NCI-H510A treated with DMSO at 0.1 percent for 48 hours (cell line): ENCODE measurements around the gene HVCN1.
"Not testable (repeated sequence)": the region's sequence is repeated elsewhere in the genome, so short reads cannot be mapped to it uniquely, and the experiment has no call there.

Experiments
- DNase-seq: peaks from one replicate; lab custom pipeline; 2025; lab: John Stamatoyannopoulos, UW

HVCN1 gene

GRCh38 chr12:110661337-110661972 lies 27.5 kb downstream of the HVCN1 start:
- no peak for DNase-seq

- DNase-seq: no peak
Observed at GRCh38 chr12:110658878-110659277, 30.0 kb downstream of the HVCN1 start.

- no peak for DNase-seq
Observed at GRCh38 chr12:110658242-110658641, 30.7 kb downstream of the HVCN1 start.

- no peak for DNase-seq
Observed at GRCh38 chr12:110657747-110658146, 31.2 kb downstream of the HVCN1 start.

- no peak for DNase-seq
Observed at GRCh38 chr12:110656071-110656655, 32.8 kb downstream of the HVCN1 start.

- DNase-seq: not testable (repeated sequence)
Observed at GRCh38 chr12:110654238-110654637, 34.7 kb downstream of the HVCN1 start.

GRCh38 chr12:110649341-110649847 lies 39.5 kb downstream of the HVCN1 start:
- no peak for DNase-seq

- no peak for DNase-seq
Observed at GRCh38 chr12:110647631-110648040, 41.3 kb downstream of the HVCN1 start.

- no peak for DNase-seq
Observed at GRCh38 chr12:110641521-110641920, 47.4 kb downstream of the HVCN1 start.

GRCh38 chr12:110640275-110641025 lies 48.5 kb downstream of the HVCN1 start:
- DNase-seq: no peak

- no peak for DNase-seq
Observed at GRCh38 chr12:110639336-110640141, 49.4 kb downstream of the HVCN1 start.

GRCh38 chr12:110638796-110639195 lies 50.1 kb downstream of the HVCN1 start:
- DNase-seq: no peak

- DNase-seq: no peak
Observed at GRCh38 chr12:110637869-110638441, 51.0 kb downstream of the HVCN1 start.

- no peak for DNase-seq
Observed at GRCh38 chr12:110636516-110636915, 52.4 kb downstream of the HVCN1 start.

GRCh38 chr12:110635055-110635454 lies 53.9 kb downstream of the HVCN1 start:
- DNase-seq: no peak

- no peak for DNase-seq
Observed at GRCh38 chr12:110627500-110628195, 61.3 kb downstream of the HVCN1 start.

- DNase-seq: no peak
Observed at GRCh38 chr12:110622582-110622981, 66.3 kb downstream of the HVCN1 start.

GRCh38 chr12:110619534-110619953 lies 69.4 kb downstream of the HVCN1 start:
- no peak for DNase-seq

GRCh38 chr12:110616471-110617115 lies 72.3 kb downstream of the HVCN1 start:
- no peak for DNase-seq

GRCh38 chr12:110615171-110615570 lies 73.7 kb downstream of the HVCN1 start:
- DNase-seq: no peak
